Smooth muscle cell (in vitro differentiated cells): ENCODE results near the gene MTMR12. TPM values are rescaled to one million over a fixed set of nuclear protein-coding genes. Genes with fewer than 3 reads are reported as not detected.

Experiments
- DNase-seq: peaks from one replicate; lab custom pipeline; 2025; ENCODE audit not compliant: unreplicated experiment; lab: John Stamatoyannopoulos, UW
- H2AFZ ChIP-seq: fragments of 200-600 bp; sonication (generic); 2 replicates; pipeline ENCODE4 v1.6.0; 2016; ENCODE audit warnings: antibody characterized with exemption, low read depth, mild to moderate bottlenecking
- H3F3A ChIP-seq: fragments of 200-600 bp; sonication (generic); 2 replicates; pipeline ENCODE4 v1.6.0; 2017; ENCODE audit warnings: antibody characterized with exemption, low read depth
- H3K27ac ChIP-seq: fragments of 200-600 bp; sonication (generic); 2 replicates; pipeline ENCODE4 v1.5.1; 2016; ENCODE audit warnings: low read depth, mild to moderate bottlenecking
- H3K27me3 ChIP-seq: fragments of 200-600 bp; sonication (generic); 2 replicates; pipeline ENCODE4 v1.6.1; 2016; ENCODE audit warnings: low read depth, mild to moderate bottlenecking
- H3K36me3 ChIP-seq: fragments of 200-600 bp; sonication (generic); 2 replicates; pipeline ENCODE4 v1.5.1; 2016; ENCODE audit warnings: low read depth
- H3K4me1 ChIP-seq: fragments of 200-600 bp; sonication (generic); 2 replicates; pipeline ENCODE4 v1.5.1; 2016; ENCODE audit warnings: low read depth
- H3K4me2 ChIP-seq: fragments of 200-600 bp; sonication (generic); 2 replicates; pipeline ENCODE4 v1.6.0; 2016; ENCODE audit warnings: mild to moderate bottlenecking
- H3K4me3 ChIP-seq: fragments of 200-600 bp; sonication (generic); 2 replicates; pipeline ENCODE4 v1.5.1; 2016; ENCODE audit warnings: mild to moderate bottlenecking
- H3K79me2 ChIP-seq: fragments of 200-600 bp; sonication (generic); 2 replicates; pipeline ENCODE4 v1.6.0; 2016; ENCODE audit warnings: low read depth, mild to moderate bottlenecking
- H3K9ac ChIP-seq: fragments of 200-600 bp; sonication (generic); 2 replicates; pipeline ENCODE4 v1.6.0; 2016; ENCODE audit warnings: low read depth
- H3K9me3 ChIP-seq: fragments of 200-600 bp; sonication (generic); replicated peaks from 2 replicates; pipeline ENCODE4 v1.5.1; 2016; ENCODE audit warnings: low read depth
- H4K20me1 ChIP-seq: fragments of 200-600 bp; sonication (generic); 2 replicates; pipeline ENCODE4 v1.6.0; 2016; ENCODE audit warnings: low read depth
- CTCF ChIP-seq: fragments of 200-600 bp; sonication (generic); IDR thresholded peaks from 2 replicates; pipeline ENCODE4 v1.5.1; 2017; ENCODE audit warnings: borderline replicate concordance, mild to moderate bottlenecking, antibody characterized with exemption; ENCODE audit not compliant: insufficient read depth, poor library complexity, severe bottlenecking
- WGBS: methylation state at CpG from one replicate; pipeline ENCODE4 v1.1.7; 2016; ENCODE audit warnings: low lambda C conversion rate; 5-methylcytosine and 5-hydroxymethylcytosine counted together
- polyA plus RNA-seq: library from polyadenylated mRNA; unstranded; fragments of >200 nt; fragmentation: Nextera tagmentation; extraction: Ambion mirVana; gene quantifications from 2 replicates; pipeline ENCODE4 v1.2.1, GENCODE V29; 2016
- total RNA-seq: library from RNA; depleted of rRNA; stranded (reverse); fragments of >200 nt; gene quantifications from 2 replicates; pipeline ENCODE4 v1.2.3, GENCODE V29; 2014

The MTMR12 gene
- total and polyA plus RNA-seq, 2 experiments from 2014 or later: 4.4 to 8.6 TPM

GRCh38 chr5:32319926-32320543 is 7.3 kb upstream of the MTMR12 start:
- no peak overlapping the region for H3K4me2 ChIP-seq
- no peaks in the 10 kb centered on the region for H3K4me1 ChIP-seq
- no peak overlapping the region for H3K9ac ChIP-seq
- no peaks in the 10 kb centered on the region for H3K79me2 ChIP-seq
- TF ChIP-seq CTCF: no peak
- no peak for DNase-seq
- no peaks in the 10 kb centered on the region for H4K20me1 ChIP-seq
- no peaks in the 10 kb centered on the region for H3K9me3 ChIP-seq
- H3K27ac ChIP-seq: no peak overlapping the region
- no peak overlapping the region for H2AFZ ChIP-seq
- no peak overlapping the region for H3K4me3 ChIP-seq
- WGBS: 74% methylated on average over 7 of the region's 7 CpGs
- no peaks in the 10 kb centered on the region for H3K27me3 ChIP-seq
- no peaks in the 10 kb centered on the region for H3K36me3 ChIP-seq
- H3F3A ChIP-seq: no peaks in the 10 kb centered on the region

GRCh38 chr5:32319392-32319791 is 6.7 kb upstream of the MTMR12 start:
- Histone ChIP-seq H3K4me2 (no peak overlapping the region), H3K9me3 (no peaks in the 10 kb centered on the region), H3F3A (no peaks in the 10 kb centered on the region), H3K79me2 (no peaks in the 10 kb centered on the region), H3K4me1 (no peaks in the 10 kb centered on the region), H2AFZ (no peak overlapping the region), H3K9ac (no peak overlapping the region), H3K4me3 (no peak overlapping the region), H3K27ac (no peak overlapping the region), H3K27me3 (no peaks in the 10 kb centered on the region), H4K20me1 (no peaks in the 10 kb centered on the region), H3K36me3 (no peaks in the 10 kb centered on the region)
- TF ChIP-seq CTCF: no peak
- WGBS: 62% methylated on average over 7 of the region's 7 CpGs
- no peak for DNase-seq

GRCh38 chr5:32317041-32317440 is 4.3 kb upstream of the MTMR12 start:
- H3K9me3 ChIP-seq: no peaks in the 10 kb centered on the region
- no peak overlapping the region for H3K4me3 ChIP-seq
- DNase-seq: no peak
- H4K20me1 ChIP-seq: no peaks in the 10 kb centered on the region
- no peak overlapping the region for H3K4me2 ChIP-seq
- no peak overlapping the region for H3K9ac ChIP-seq
- no peak overlapping the region for H3K27ac ChIP-seq
- no peak for TF ChIP-seq CTCF
- H3K4me1 ChIP-seq: peaks cover under 1% of the 10 kb centered on the region
- no peaks in the 10 kb centered on the region for H3F3A ChIP-seq
- no peaks in the 10 kb centered on the region for H3K36me3 ChIP-seq
- H3K79me2 ChIP-seq: no peaks in the 10 kb centered on the region
- H3K27me3 ChIP-seq: no peaks in the 10 kb centered on the region
- no peak overlapping the region for H2AFZ ChIP-seq
- 90% methylated on average over 7 of the region's 7 CpGs for WGBS

GRCh38 chr5:32315221-32316014 is 2.7 kb upstream of the MTMR12 start:
- 91% methylated on average over 8 of the region's 8 CpGs for WGBS
- no peak for TF ChIP-seq CTCF
- Histone ChIP-seq H3K9ac (no peak overlapping the region), H4K20me1 (peaks cover 10% of the 10 kb centered on the region), H3K79me2 (peaks cover 16% of the 10 kb centered on the region), H3K4me2 (no peak overlapping the region), H3K27me3 (no peaks in the 10 kb centered on the region), H3K36me3 (no peaks in the 10 kb centered on the region), H3K4me3 (no peak overlapping the region), H3K27ac (no peak overlapping the region), H2AFZ (no peak overlapping the region), H3F3A (no peaks in the 10 kb centered on the region), H3K4me1 (peaks cover 11% of the 10 kb centered on the region), H3K9me3 (no peaks in the 10 kb centered on the region)
- DNase-seq: no peak
